Mucosa of descending colon (tissue), 3 donors: ENCODE measurements around the gene SSR1. TPM values are rescaled to one million over a fixed set of nuclear protein-coding genes. Genes with fewer than 3 reads are reported as not detected.
"Not testable (repeated sequence)": the region's sequence is repeated elsewhere in the genome, so short reads cannot be mapped to it uniquely, and the experiment has no call there.

Source experiments
- ATAC-seq: fragments of 200-7000 bp; cut with Tn5 transposase; one replicate; pipeline ENCODE4 v1.9.1; 2020; ENCODE audit warnings: mild to moderate bottlenecking, moderate library complexity
- DNase-seq, 3 donors: peaks; one replicate each; pipeline ENCODE4 v3.0.0-alpha.2; 2020
- H3K36me3 ChIP-seq: fragments of 200-600 bp; one replicate; pipeline ENCODE4 v1.8.0; 2021; ENCODE audit warnings: low read depth, mild to moderate bottlenecking
- H3K4me1 ChIP-seq: fragments of 200-600 bp; one replicate; pipeline ENCODE4 v1.8.0; 2021; ENCODE audit warnings: low read depth, mild to moderate bottlenecking
- H3K4me3 ChIP-seq: fragments of 200-600 bp; one replicate; pipeline ENCODE4 v1.8.0; 2021; ENCODE audit warnings: mild to moderate bottlenecking
- H3K9me3 ChIP-seq: fragments of 200-600 bp; one replicate; pipeline ENCODE4 v1.8.0; 2021; ENCODE audit warnings: mild to moderate bottlenecking
- CTCF ChIP-seq: fragments of 200-600 bp; IDR thresholded peaks from one replicate; pipeline ENCODE4 v1.8.0; 2022; ENCODE audit warnings: antibody characterized with exemption, mild to moderate bottlenecking
- intact Hi-C, 2 donors: fragments of 100-400 bp; cut with DNase I in 1 of 2; cut with micrococcal nuclease in 1 of 2; formaldehyde crosslinking; loops; one replicate each; pipeline versions ENCODE4 v1.11.0 to v1.11.1; 2022; cut with DNase I, micrococcal nuclease
- total RNA-seq, 3 donors: library from RNA; stranded (reverse); fragmentation: NEBNext Ultra II Directional in 2 of 3; extraction: Animal tissue kit (Norgen Biotek cat#: 25700) in 2 of 3; gene quantifications; one replicate each; pipeline versions ENCODE4 v1.2.1 to v1.2.4, GENCODE V29; 2021 to 2023
- donor health status: DM: no; HTN: no; CAD: no; lungs with moderate emphysema.
- donor health status: DM: no; HTN: no; CAD: no.
- donor health status: DM: no; HTN: yes; CAD: no.

Gene SSR1
- total RNA-seq, 3 donors from 2014 or later = 83.2 to 139 (median 99.4) TPM

GRCh38 chr6:7332090-7332745, 19.2 kb upstream of the SSR1 start:
- no peak for TF ChIP-seq CTCF
- Histone ChIP-seq H3K36me3 (no peaks in the 10 kb centered on the region), H3K4me1 (no peaks in the 10 kb centered on the region), H3K4me3 (no peak overlapping the region), H3K9me3 (no peaks in the 10 kb centered on the region)
- DNase-seq (no peak), ATAC-seq (no peak)
- intact Hi-C loops = no loop called here

- Histone ChIP-seq H3K9me3 (no peaks in the 10 kb centered on the region), H3K4me3 (no peak overlapping the region), H3K4me1 (no peaks in the 10 kb centered on the region), H3K36me3 (no peaks in the 10 kb centered on the region)
- no peak for TF ChIP-seq CTCF
- ATAC-seq (no peak), DNase-seq (no peak)
- intact Hi-C loops = no loop called here
Measured at GRCh38 chr6:7331452-7331851, 18.5 kb upstream of the SSR1 start.

- DNase-seq (no peak), ATAC-seq (no peak)
- Histone ChIP-seq H3K36me3 (no peaks in the 10 kb centered on the region), H3K4me3 (no peak overlapping the region), H3K4me1 (no peaks in the 10 kb centered on the region), H3K9me3 (no peaks in the 10 kb centered on the region)
- intact Hi-C loops = no loop called here
- no peak for TF ChIP-seq CTCF
Measured at GRCh38 chr6:7328243-7328642, 15.2 kb upstream of the SSR1 start.

- Histone ChIP-seq H3K4me3 (no peak overlapping the region), H3K9me3 (no peaks in the 10 kb centered on the region), H3K4me1 (no peaks in the 10 kb centered on the region), H3K36me3 (no peaks in the 10 kb centered on the region)
- no peak for TF ChIP-seq CTCF
- DNase-seq (no peak), ATAC-seq (no peak)
- intact Hi-C loops = no loop called here
Measured at GRCh38 chr6:7325750-7326149, 12.8 kb upstream of the SSR1 start.

GRCh38 chr6:7324520-7324919, 11.5 kb upstream of the SSR1 start:
- H3K36me3 ChIP-seq = no peaks in the 10 kb centered on the region
- no peaks in the 10 kb centered on the region for H3K4me1 ChIP-seq
- intact Hi-C loops = no loop called here
- DNase-seq = peak in 1 of 3 donors; percentile 23
- TF ChIP-seq CTCF = no peak
- no peak overlapping the region for H3K4me3 ChIP-seq
- ATAC-seq = peak; percentile 63
- no peaks in the 10 kb centered on the region for H3K9me3 ChIP-seq

GRCh38 chr6:7323074-7323473, 10.1 kb upstream of the SSR1 start:
- H3K36me3 ChIP-seq = no peaks in the 10 kb centered on the region
- no peak for ATAC-seq
- no peak overlapping the region for H3K4me3 ChIP-seq
- intact Hi-C loops = no loop called here
- no peaks in the 10 kb centered on the region for H3K9me3 ChIP-seq
- DNase-seq = no peak
- H3K4me1 ChIP-seq = no peaks in the 10 kb centered on the region
- TF ChIP-seq CTCF = no peak

GRCh38 chr6:7321866-7322265, 8.9 kb upstream of the SSR1 start:
- ATAC-seq, H3K4me3 ChIP-seq, H3K4me1 ChIP-seq, H3K9me3 ChIP-seq, H3K36me3 ChIP-seq, DNase-seq, intact Hi-C loops: not testable (repeated sequence)

- H3K9me3 ChIP-seq, DNase-seq, H3K4me1 ChIP-seq, H3K4me3 ChIP-seq, ATAC-seq, H3K36me3 ChIP-seq, intact Hi-C loops: not testable (repeated sequence)
Measured at GRCh38 chr6:7319406-7319805, 6.4 kb upstream of the SSR1 start.
